Endothelial cell of umbilical vein (primary cell): ENCODE measurements around the gene ENTPD3. TPM values are rescaled to one million over a fixed set of nuclear protein-coding genes. Genes with fewer than 3 reads are reported as not detected.

Experiments
- BruUV-seq: library from RNA; stranded (reverse); fragments of 400-500 nt; replicated peaks from 2 replicates; lab custom pipeline; 2021; lab: Mats Ljungman, UMichigan
- CTCF ChIA-PET: fragments of 300-600, 350-600 bp; sonication (Branson Sonifier 250); formaldehyde crosslinking; loops from one replicate; lab custom pipeline; 2021; ENCODE audit warnings: antibody characterized with exemption, inconsistent platforms; lab: Charles Lee
- POLR2A ChIA-PET: fragments of 300-600, 350-600 bp; sonication (Branson Sonifier 250); formaldehyde crosslinking; loops from one replicate; lab custom pipeline; 2021; ENCODE audit warnings: antibody characterized with exemption, inconsistent platforms; lab: Charles Lee
- DNase-seq: peaks from one replicate; pipeline ENCODE4 v3.0.0-alpha.2; 2011; ENCODE audit warnings: low read depth, low spot score
- FAIRE-seq: peaks from 2 replicates; lab custom pipeline; 2011; peaks lifted over from hg19 to GRCh38; lab: Jason Lieb, UNC
- H2AFZ ChIP-seq: 2 replicates; pipeline ENCODE4 v1.6.0; 2012; ENCODE audit warnings: low read depth, low read length, control low read depth, inconsistent platforms
- H3K27ac ChIP-seq: 2 replicates; pipeline ENCODE4 v1.5.1; 2011; ENCODE audit warnings: low read depth, mild to moderate bottlenecking, control low read depth, low read length, moderate library complexity; ENCODE audit not compliant: insufficient read depth
- H3K27me3 ChIP-seq, 2 experiments: 2 replicates each; pipeline versions ENCODE4 v1.6.0 to v1.6.1; 2011; ENCODE audit warnings: low read length in 2 of 2, mixed read lengths in 1 of 2; ENCODE audit not compliant: control insufficient read depth in 2 of 2, insufficient read depth in 2 of 2
- H3K36me3 ChIP-seq, 2 experiments: 2 replicates in 1 of 2; 3 replicates in 1 of 2; pipeline ENCODE4 v1.5.1; 2011; ENCODE audit warnings: low read length in 2 of 2, mild to moderate bottlenecking in 1 of 2, moderate library complexity in 1 of 2; ENCODE audit not compliant: control insufficient read depth in 2 of 2, insufficient read depth in 2 of 2; ENCODE audit errors: extremely low read depth in 1 of 2
- H3K4me1 ChIP-seq: 3 replicates; pipeline ENCODE4 v1.5.1; 2011; ENCODE audit warnings: mild to moderate bottlenecking, low read length; ENCODE audit not compliant: control insufficient read depth, insufficient read depth; ENCODE audit errors: extremely low read depth
- H3K4me2 ChIP-seq: 2 replicates; pipeline ENCODE4 v1.6.1; 2011; ENCODE audit warnings: low read length, control low read depth, mixed read lengths; ENCODE audit not compliant: insufficient read depth
- H3K4me3 ChIP-seq, 3 experiments: fragments of 200-600 bp in 1 of 3; sonication (generic), shearing (Covaris generic) in 1 of 3; replicated peaks in 1 of 3; 2 replicates each; pipeline ENCODE4 v1.5.1; 2011 to 2016; ENCODE audit warnings: control low read depth in 3 of 3, low read length in 3 of 3, mild to moderate bottlenecking in 2 of 3, inconsistent platforms in 1 of 3, low read depth in 1 of 3, moderate library complexity in 1 of 3; ENCODE audit not compliant: insufficient read depth in 1 of 3
- H3K79me2 ChIP-seq: 2 replicates; pipeline ENCODE4 v1.6.0; 2012; ENCODE audit warnings: low read length, inconsistent platforms; ENCODE audit not compliant: control insufficient read depth, insufficient read depth
- H3K9ac ChIP-seq: replicated peaks from 2 replicates; pipeline ENCODE3; 2011; ENCODE audit warnings: low read length, control low read depth; ENCODE audit not compliant: insufficient read depth; ENCODE audit errors: extremely low read depth
- H3K9me1 ChIP-seq: replicated peaks from 3 replicates; pipeline ENCODE4 v1.6.0; 2011; ENCODE audit warnings: mild to moderate bottlenecking, low read length; ENCODE audit not compliant: control insufficient read depth, insufficient read depth; ENCODE audit errors: extremely low read depth
- H3K9me3 ChIP-seq: replicated peaks from 2 replicates; pipeline ENCODE4 v1.5.1; 2012; ENCODE audit warnings: low read length, inconsistent platforms; ENCODE audit not compliant: control insufficient read depth, insufficient read depth
- H4K20me1 ChIP-seq: replicated peaks from 2 replicates; pipeline ENCODE3; 2011; ENCODE audit warnings: mild to moderate bottlenecking, low read length; ENCODE audit not compliant: control insufficient read depth, insufficient read depth; ENCODE audit errors: extremely low read depth
- CTCF ChIP-seq, 2 donors: IDR thresholded peaks; 1 replicate in 1 of 2; 2 replicates in 1 of 2; pipeline ENCODE4 v1.5.1; 2011; ENCODE audit warnings: low read length in 2 of 2, mild to moderate bottlenecking in 2 of 2, moderate library complexity in 2 of 2, control low read depth in 1 of 2, inconsistent platforms in 1 of 2, low read depth in 1 of 2; ENCODE audit not compliant: insufficient read depth in 1 of 2; ENCODE audit errors: extremely low read depth in 1 of 2
- EZH2 ChIP-seq: IDR thresholded peaks from 2 replicates; pipeline ENCODE4 v1.6.1; 2012; ENCODE audit warnings: borderline replicate concordance, low read depth, mild to moderate bottlenecking, moderate library complexity, low read length, inconsistent platforms; ENCODE audit not compliant: severe bottlenecking
- FOS ChIP-seq: IDR thresholded peaks from 2 replicates; pipeline ENCODE4 v1.6.1; 2011; ENCODE audit warnings: mild to moderate bottlenecking, low read length, moderate library complexity, borderline replicate concordance; ENCODE audit not compliant: insufficient read depth
- GATA2 ChIP-seq: IDR thresholded peaks from 2 replicates; pipeline ENCODE4 v1.7.0; 2011; ENCODE audit warnings: low read depth, mild to moderate bottlenecking, moderate library complexity, mixed read lengths, low read length; ENCODE audit not compliant: insufficient read length, insufficient read depth
- JUN ChIP-seq: IDR thresholded peaks from 2 replicates; pipeline ENCODE4 v1.6.1; 2011; ENCODE audit warnings: borderline replicate concordance, low read depth; ENCODE audit not compliant: insufficient read length, insufficient read depth
- MAX ChIP-seq: IDR thresholded peaks from 2 replicates; pipeline ENCODE4 v1.6.1; 2011; ENCODE audit not compliant: insufficient read depth, insufficient read length
- MYC ChIP-seq: IDR thresholded peaks from one replicate; pipeline ENCODE4 v1.6.1; 2011; ENCODE audit warnings: mild to moderate bottlenecking, low read depth, low read length
- POLR2A ChIP-seq: IDR thresholded peaks from 2 replicates; pipeline ENCODE4 v1.6.1; 2012; ENCODE audit warnings: low read depth, mild to moderate bottlenecking, control low read depth, low read length
- POLR2AphosphoS5 ChIP-seq: IDR thresholded peaks from 2 replicates; pipeline ENCODE4 v1.6.1; 2012; ENCODE audit warnings: low read depth, mild to moderate bottlenecking, control low read depth, low read length, moderate library complexity; ENCODE audit not compliant: insufficient read depth
- dilution Hi-C: fragments of 300-500 bp; cut with MboI; formaldehyde crosslinking; loops from one replicate; pipeline ENCODE4 v1.15.0; 2019; ENCODE audit warnings: low sequenced_read_pairs; ENCODE audit not compliant: extremely low pct_ligation_motif_present
- intact Hi-C: fragments of 100-400 bp; cut with micrococcal nuclease; formaldehyde crosslinking; loops from one replicate; pipeline ENCODE4 v1.10.0; 2022
- polyA plus RNA-seq, 4 experiments: library from polyadenylated mRNA; depleted of rRNA in 3 of 4; stranded (reverse) in 3 of 4; unstranded in 1 of 4; fragments of >200 nt; gene quantifications; 2 replicates each; pipeline versions ENCODE4 v1.2.1 to v1.2.3, GENCODE V29; 2011 to 2012; ENCODE audit warnings: missing spikeins in 1 of 4
- total RNA-seq: library from RNA; stranded (reverse); gene quantifications from 2 replicates; pipeline ENCODE4 v1.2.3, GENCODE V29; 2021

Gene ENTPD3
- total and polyA plus RNA-seq, 2 donors (not counting 3 experiments of a cell fraction or from before 2014, with no cell fraction given), result not detected

- intact Hi-C loops, result no loop called here
- DNase-seq, result no peak
- no peak for FAIRE-seq
- H3K79me2 ChIP-seq, result no peaks in the 10 kb centered on the region
- ChIA-PET POLR2A (no interaction called here), CTCF (interaction anchor here (1.8 kb wide), 1 partner anchor 30 kb away, joined by 3 read pairs; no protein-coding TSS in a partner anchor)
- no peak overlapping the region for H3K4me2 ChIP-seq
- no peak overlapping the region for H3K27ac ChIP-seq
- H3K4me1 ChIP-seq, result no peaks in the 10 kb centered on the region
- H3K4me3 ChIP-seq, result no peak overlapping the region
- H3K27me3 ChIP-seq, result no peaks in the 10 kb centered on the region
- no TSS peak for BruUV-seq
- H4K20me1 ChIP-seq, result no peaks in the 10 kb centered on the region
- no peaks in the 10 kb centered on the region for H3K36me3 ChIP-seq
- TF ChIP-seq FOS (no peak), CTCF (IDR thresholded peaks at IDR 0.05; ENCODE audit: extremely low read depth in 1 of 2, insufficient read depth in 1 of 2, low read depth in 1 of 2, low read length in 2 of 2) (no peak), GATA2 (no peak), POLR2AphosphoS5 (no peak), MAX (no peak), JUN (no peak), POLR2A (no peak), MYC (no peak), EZH2 (no peak)
- no peak overlapping the region for H2AFZ ChIP-seq
- H3K9ac ChIP-seq, result no peak overlapping the region
- H3K9me1 ChIP-seq, result no peaks in the 10 kb centered on the region
- dilution Hi-C loops, result no loop called here
- H3K9me3 ChIP-seq, result no peaks in the 10 kb centered on the region
Measured at GRCh38 chr3:40470701-40471100, 83.7 kb downstream of the ENTPD3 start.
